GM04503 (cell line): ENCODE results near the gene PLCH1.

Source experiments
- DNase-seq: peaks from one replicate; pipeline ENCODE4 v3.0.0-alpha.2; 2012; ENCODE audit warnings: low read depth

The PLCH1 gene

GRCh38 chr3:155385896-155386625 is 358.8 kb downstream of the PLCH1 start:
- DNase-seq, result no peak

- no peak for DNase-seq
These were observed 362.4 kb downstream of the PLCH1 start for GRCh38 chr3:155382396-155383042.

- no peak for DNase-seq
These were observed 367.0 kb downstream of the PLCH1 start for GRCh38 chr3:155377847-155378246.

- DNase-seq, result no peak
These were observed 367.8 kb downstream of the PLCH1 start for GRCh38 chr3:155377071-155377470.

- no peak for DNase-seq
These were observed 372.6 kb downstream of the PLCH1 start for GRCh38 chr3:155372281-155372680.

GRCh38 chr3:155370764-155371503 is 373.9 kb downstream of the PLCH1 start:
- DNase-seq, result no peak

- no peak for DNase-seq
These were observed 374.7 kb downstream of the PLCH1 start for GRCh38 chr3:155370198-155370597.

- no peak for DNase-seq
These were observed 375.1 kb downstream of the PLCH1 start for GRCh38 chr3:155369735-155370134.

GRCh38 chr3:155369244-155369643 is 375.6 kb downstream of the PLCH1 start:
- DNase-seq, result no peak

GRCh38 chr3:155368786-155369185 is 376.1 kb downstream of the PLCH1 start:
- no peak for DNase-seq

- DNase-seq, result no peak
These were observed 377.4 kb downstream of the PLCH1 start for GRCh38 chr3:155367506-155367905.

- no peak for DNase-seq
These were observed 379.6 kb downstream of the PLCH1 start for GRCh38 chr3:155365178-155365783.

- no peak for DNase-seq
These were observed 380.4 kb downstream of the PLCH1 start for GRCh38 chr3:155364492-155364891.

GRCh38 chr3:155363690-155364070 is 381.2 kb downstream of the PLCH1 start:
- no peak for DNase-seq

GRCh38 chr3:155362808-155363689 is 381.8 kb downstream of the PLCH1 start:
- DNase-seq, result no peak

GRCh38 chr3:155360281-155360680 is 384.6 kb downstream of the PLCH1 start:
- DNase-seq, result no peak

- no peak for DNase-seq
These were observed 388.1 kb downstream of the PLCH1 start for GRCh38 chr3:155356594-155357370.

GRCh38 chr3:155354658-155355057 is 390.2 kb downstream of the PLCH1 start:
- no peak for DNase-seq

- DNase-seq, result no peak
These were observed 391.9 kb downstream of the PLCH1 start for GRCh38 chr3:155352900-155353490.

GRCh38 chr3:155350571-155350970 is 394.3 kb downstream of the PLCH1 start:
- DNase-seq, result no peak
